ENCODE results near the gene MAGEF1. TPM values are rescaled to one million over a fixed set of nuclear protein-coding genes. Genes with fewer than 3 reads are reported as not detected.

The MAGEF1 gene
- total and polyA plus RNA-seq, 9 of the 15 experiments (the other 6 are each of a cell fraction or from before 2014, with no cell fraction given) = 1.5 to 39.1 (median 19.8) TPM

GRCh38 chr3:184711493-184712247, at the start of gene MAGEF1 (continued):
- TF ChIP-seq ZNF639 (CRISPR knock-in tag; conservative IDR thresholded peaks at IDR 0.05 in 1 of 2, IDR thresholded peaks at IDR 0.05 in 1 of 2) (no peak), CREM (IDR thresholded peaks at IDR 0.05; ENCODE audit: low read depth) (peak; percentile 16; the same call in 1 of the 2 replicates), ZBTB7A (IDR thresholded peaks at IDR 0.05; ENCODE audit: borderline replicate concordance, control insufficient read depth, low read depth, low read length) (peak; percentile 85), ZFP1 (CRISPR knock-in tag; IDR thresholded peaks at IDR 0.05) (no peak), ZC3H8 (IDR thresholded peaks at IDR 0.05) (no peak), ILF3 (IDR thresholded peaks at IDR 0.05; ENCODE audit: borderline replicate concordance) (no peak; the same call in 1 of the 2 replicates), MAFF (IDR thresholded peaks at IDR 0.05; ENCODE audit: low read length) (no peak), SRSF9 (IDR thresholded peaks at IDR 0.05; ENCODE audit: borderline replicate concordance, low read depth, low read length) (no peak), RBM14 (IDR thresholded peaks at IDR 0.05; ENCODE audit: borderline replicate concordance, insufficient read depth, low read depth, low read length) (0 out of 2 replicates have a peak, but pooled peaks have one; percentile 65), RNF219 (CRISPR knock-in tag; IDR thresholded peaks at IDR 0.05) (no peak), HMG20B (CRISPR knock-in tag; IDR thresholded peaks at IDR 0.05) (no peak), STAT5B (CRISPR knock-in tag; IDR thresholded peaks at IDR 0.05) (no peak), TCF15 (CRISPR knock-in tag; IDR thresholded peaks at IDR 0.05) (no peak), USF1 (CRISPR knock-in tag; IDR thresholded peaks at IDR 0.05) (no peak), TGIF2 (CRISPR knock-in tag; IDR thresholded peaks at IDR 0.05) (no peak), MNT (conservative IDR thresholded peaks at IDR 0.05) (peak in 1 of 2 experiments; percentile 46; a peak in 2 of 4 replicates), NUFIP1 (IDR thresholded peaks at IDR 0.05; ENCODE audit: partially characterized antibody) (no peak), CEBPB (tag; IDR thresholded peaks at IDR 0.05) (no peak)
